Activated CD4-positive, alpha-beta T cell treated with anti-CD3 and anti-CD28 coated beads, Interleukin-2, Interleukin-4, amounts not matched to agents 100 ng/mL and 50 ng/mL, durations not matched to agents 16 hours and 8 hours (primary cell): ENCODE measurements around the gene ELFN2.
"Not testable (repeated sequence)": the region's sequence is repeated elsewhere in the genome, so short reads cannot be mapped to it uniquely, and the experiment has no call there.

Experiments
- DNase-seq: peaks from one replicate; pipeline ENCODE4 v3.0.0-alpha.2; 2020; ENCODE audit warnings: low spot score

The ELFN2 gene, protein sequence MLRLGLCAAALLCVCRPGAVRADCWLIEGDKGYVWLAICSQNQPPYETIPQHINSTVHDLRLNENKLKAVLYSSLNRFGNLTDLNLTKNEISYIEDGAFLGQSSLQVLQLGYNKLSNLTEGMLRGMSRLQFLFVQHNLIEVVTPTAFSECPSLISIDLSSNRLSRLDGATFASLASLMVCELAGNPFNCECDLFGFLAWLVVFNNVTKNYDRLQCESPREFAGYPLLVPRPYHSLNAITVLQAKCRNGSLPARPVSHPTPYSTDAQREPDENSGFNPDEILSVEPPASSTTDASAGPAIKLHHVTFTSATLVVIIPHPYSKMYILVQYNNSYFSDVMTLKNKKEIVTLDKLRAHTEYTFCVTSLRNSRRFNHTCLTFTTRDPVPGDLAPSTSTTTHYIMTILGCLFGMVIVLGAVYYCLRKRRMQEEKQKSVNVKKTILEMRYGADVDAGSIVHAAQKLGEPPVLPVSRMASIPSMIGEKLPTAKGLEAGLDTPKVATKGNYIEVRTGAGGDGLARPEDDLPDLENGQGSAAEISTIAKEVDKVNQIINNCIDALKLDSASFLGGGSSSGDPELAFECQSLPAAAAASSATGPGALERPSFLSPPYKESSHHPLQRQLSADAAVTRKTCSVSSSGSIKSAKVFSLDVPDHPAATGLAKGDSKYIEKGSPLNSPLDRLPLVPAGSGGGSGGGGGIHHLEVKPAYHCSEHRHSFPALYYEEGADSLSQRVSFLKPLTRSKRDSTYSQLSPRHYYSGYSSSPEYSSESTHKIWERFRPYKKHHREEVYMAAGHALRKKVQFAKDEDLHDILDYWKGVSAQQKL

DNA sequence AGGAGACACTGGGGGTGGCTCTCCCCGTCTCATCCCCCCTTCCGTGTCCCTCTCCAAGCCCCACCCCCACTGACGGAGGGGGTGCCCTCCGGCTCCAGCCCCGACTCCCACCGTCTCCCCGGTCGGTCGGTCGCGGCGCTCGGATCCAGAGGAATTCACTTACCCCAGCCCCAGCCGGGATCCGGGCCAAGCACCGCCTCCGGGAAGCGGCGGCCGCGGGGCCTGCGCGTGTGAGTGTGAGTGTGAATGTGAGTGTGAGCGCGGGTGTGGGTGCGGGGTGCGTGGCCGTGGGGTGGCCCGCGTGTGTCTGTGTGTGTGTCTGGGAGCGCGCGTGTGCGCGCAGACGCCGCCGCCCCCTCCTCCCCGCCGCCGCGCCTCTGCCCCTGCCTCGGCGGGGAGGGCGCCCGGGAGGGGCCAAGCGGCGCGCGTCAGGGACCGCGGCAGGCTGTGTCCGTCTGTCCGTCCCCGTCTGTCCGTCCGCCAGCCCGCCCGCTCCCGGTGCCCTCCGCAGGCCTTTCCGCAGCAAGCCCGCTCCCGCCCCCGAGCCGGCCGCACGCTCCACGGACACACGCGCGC lies at the start of gene ELFN2:
Gene ELFN2 (minus strand): TSS at position 345 of the 576 bp plus-strand sequence. CDS start 51,945 bp downstream, outside the sequence.
- no peak for DNase-seq

DNA sequence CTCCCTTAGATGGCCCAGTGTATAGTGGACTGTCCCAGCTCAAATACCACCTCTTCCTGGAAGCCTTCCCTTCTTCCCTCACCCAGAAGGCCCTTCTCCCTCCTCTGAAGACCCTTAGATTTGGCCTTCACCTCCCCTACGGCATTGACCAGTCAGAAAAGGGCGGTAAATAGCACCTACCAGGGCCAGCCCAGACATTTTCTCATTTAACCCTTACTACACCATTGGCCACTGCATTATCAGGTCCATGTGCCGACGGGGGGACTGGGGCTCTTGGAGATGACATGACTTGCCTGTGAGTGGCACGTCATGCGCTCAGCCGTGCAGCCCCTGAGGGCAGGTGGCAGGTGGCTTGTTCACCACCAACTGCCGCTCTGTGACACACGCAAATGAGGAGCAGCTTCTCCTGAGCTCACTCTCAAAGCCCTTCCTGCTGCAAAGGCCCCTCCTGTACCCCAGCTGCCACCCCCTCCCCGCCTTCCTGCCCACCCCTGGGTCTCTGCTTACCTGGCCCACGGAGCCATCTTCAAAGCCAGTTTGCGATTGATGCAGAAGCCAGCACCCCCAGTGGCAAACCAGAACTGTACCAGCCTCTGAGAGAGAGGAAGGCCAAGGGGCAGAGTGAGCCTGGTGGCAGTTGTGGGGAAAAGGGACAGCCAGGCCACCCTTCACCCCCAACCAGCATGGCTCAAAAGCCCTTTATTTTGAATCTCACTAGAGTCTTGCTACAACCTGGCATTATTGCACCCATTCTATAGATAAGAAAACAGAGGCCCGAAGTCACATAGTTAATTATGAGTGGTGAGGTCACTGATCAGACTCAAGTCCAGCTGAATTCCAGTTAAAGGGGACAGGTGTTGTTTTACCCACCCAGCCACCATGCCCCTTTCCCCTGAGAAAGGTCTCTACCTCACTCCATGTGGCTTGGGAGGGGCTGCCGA lies 49.4 kb upstream of the ELFN2 start:
- no peak for DNase-seq

DNA sequence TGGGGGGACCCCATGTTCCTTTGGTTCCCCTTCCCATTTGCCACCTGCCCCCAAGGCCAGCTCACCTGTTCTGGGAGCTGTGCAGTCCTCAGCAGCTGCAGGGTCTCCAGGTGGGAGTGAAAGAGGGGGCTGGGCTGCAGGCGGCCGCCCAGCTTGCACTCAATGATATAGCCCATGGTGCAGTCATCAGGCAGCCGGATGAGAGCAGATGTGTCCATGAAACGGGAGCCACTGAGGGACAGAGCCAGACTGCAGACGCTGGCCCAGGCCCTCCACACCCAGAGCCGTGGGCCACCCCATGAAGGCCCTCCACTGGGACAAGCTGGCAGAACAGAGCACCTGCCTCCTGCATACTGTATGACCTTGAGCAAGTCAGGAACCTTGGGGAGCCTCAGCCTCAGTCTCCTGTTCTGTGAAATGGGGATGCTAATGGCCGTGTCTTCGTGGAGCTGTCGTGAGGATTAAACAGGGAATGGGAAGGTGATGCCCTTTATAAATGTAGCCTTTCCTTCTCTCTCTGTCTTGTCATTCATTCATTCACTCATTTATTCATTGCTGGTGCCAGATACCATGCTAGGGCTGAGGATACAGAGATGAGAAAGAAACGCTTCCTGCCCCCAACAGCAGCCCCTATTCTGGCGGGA lies 47.3 kb upstream of the ELFN2 start:
- no peak for DNase-seq

DNA sequence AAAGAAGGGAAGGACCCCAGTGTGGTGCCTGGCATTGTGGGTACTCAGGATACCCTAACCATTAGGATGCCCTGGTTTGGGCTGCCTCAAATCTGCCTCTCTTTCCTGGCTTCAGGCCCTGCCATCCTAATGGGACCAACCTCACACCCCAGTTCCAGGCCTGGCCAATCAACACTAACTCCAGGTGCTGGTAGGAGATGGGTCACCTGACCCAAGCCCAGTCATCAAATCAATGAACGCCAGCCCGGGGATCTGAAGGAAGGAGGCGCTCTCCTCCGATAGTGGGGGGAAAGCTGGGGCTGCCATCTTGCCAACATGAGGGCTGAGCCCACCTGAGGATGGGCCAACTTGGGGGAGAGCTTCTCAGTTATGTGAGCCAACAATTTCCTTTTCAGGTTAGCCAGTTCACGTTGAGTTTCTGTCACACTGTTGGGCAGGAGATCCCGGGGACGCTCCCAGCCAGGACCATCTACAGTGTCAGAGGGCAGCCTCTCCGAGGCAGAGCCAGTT lies 46.2 kb upstream of the ELFN2 start:
- no peak for DNase-seq

DNA sequence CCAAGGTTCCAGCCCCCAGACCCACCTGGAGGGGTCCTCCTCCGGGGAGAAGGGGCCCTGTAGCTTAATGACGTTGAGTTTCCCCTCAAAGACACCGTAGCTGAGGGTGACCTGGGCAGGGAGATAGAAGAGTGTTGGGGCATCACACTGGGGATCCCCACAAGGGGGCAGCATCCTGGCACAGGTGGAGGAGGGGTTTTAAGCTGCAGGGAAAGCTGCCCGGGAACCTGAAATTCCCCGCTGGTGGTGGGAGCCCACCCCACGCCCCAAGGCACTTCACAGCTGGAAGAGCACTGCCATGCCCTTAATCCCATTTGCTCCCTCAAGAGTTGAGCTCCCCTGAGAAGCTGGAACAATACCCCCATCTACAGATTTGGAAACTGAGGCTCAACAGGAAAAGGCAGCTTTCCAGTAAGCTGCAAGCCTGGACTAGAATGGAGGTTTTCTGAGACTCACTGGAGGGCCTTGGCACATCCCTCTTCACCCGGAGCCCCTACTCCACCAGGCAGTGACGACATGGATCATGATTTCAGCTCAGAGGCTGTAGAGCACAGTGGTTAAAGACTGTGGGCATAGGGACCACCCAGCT lies 45.2 kb upstream of the ELFN2 start:
- peak; percentile 29 for DNase-seq

DNA sequence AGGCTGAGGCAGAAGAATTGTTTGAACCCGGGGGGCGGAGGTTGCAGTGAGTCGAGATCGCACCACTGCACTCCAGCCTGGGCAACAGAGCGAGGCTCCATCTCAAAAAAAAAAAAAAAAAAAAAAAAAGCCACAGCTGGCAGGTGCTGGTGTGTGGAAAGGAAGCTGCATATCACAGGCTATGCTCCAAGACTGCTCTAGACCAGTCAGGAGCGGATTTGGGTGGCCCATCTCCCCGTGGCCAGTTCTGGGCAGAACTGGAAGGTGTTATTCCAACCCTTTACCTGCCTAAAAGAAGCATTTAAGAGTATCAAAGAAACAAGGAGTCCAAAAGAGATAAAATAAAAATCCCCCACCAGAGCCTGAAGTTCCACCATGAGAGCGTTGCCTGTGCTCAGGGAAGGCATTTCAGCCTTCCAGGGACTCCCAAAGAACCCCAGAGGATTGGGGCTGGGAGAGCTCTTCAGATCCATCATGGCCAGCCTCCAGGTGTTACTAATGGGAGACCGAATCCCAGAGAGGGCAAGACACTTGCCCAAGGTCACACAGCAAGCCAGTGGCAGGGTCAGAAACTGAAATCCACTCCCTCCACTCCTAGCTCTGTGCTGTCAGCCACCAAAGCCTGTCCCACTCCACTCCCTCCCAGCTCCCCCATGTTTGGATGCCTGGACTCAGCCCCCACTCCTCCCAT lies 44.6 kb upstream of the ELFN2 start:
- no peak for DNase-seq

DNA sequence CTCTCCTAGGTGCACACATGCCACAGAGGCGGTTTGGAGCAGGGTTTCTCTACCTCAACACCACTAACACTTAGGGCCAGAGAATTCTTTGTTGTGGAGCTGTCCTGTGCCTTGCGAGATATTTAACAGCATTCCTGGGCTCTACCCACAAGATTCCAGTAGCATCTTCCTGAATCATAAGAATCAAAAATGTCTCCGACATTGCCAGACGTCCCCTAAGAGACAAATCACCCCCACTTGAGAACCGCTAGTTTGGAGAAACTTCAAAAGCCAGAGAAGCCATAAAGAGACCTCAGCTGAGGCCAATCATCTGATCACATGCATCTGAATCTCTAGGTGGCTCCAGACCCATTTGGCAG lies 42.8 kb upstream of the ELFN2 start:
- DNase-seq = no peak

DNA sequence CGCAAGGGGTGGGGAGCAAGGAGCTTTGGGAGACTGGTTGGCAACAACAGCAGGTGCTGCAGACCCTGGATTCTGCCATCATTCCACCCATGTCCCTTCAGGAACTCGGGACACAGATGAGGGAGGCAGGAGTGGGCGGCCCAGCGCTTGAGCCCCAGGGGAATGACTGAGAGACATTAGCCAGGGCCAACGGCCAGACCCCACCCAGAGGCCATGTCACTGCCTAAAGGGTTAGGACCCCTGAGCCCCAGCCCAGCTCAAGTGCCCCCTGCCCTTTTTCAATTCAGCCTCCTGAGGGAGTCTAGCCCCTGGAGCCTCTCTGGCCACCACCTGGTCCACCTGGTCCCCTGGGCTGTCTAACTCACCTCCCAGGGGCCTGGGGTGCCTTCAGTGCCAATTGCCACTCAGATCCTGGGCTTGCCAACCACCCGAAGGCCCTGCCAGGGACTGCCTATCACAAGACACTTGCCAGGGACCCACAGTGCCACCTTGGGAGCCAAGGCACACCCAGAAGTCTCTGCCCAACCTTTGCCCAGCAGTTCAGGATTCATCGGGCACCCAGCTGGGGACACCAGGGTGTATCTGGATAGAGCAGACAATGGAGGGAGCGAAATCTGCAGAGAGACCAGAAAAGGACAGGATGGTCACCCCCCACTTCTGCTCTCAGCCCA lies 42.3 kb upstream of the ELFN2 start:
- DNase-seq = no peak

DNA sequence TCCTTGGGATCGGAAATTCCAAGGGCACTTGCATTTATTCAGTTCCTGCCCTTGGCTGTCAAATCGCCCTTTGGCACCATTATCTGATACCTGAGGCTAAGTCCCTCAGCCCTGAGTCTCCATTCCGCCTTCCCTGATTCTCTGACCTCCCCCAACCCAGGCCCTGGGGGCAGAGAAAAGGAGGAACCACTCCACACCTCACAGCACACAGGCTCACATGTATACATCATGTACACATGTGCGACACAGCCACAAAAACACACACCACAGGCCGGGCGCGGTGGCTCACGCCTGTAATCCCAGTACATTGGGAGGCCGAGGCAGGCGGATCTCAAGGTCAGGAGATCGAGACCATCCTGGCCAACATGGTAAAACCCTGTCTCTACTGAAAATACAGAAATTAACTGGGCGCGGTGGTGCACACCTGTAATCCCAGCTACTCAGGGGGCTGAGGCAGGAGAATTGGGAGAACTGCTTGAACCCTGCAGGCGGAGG lies 41.0 kb upstream of the ELFN2 start:
- not testable (repeated sequence) for DNase-seq

DNA sequence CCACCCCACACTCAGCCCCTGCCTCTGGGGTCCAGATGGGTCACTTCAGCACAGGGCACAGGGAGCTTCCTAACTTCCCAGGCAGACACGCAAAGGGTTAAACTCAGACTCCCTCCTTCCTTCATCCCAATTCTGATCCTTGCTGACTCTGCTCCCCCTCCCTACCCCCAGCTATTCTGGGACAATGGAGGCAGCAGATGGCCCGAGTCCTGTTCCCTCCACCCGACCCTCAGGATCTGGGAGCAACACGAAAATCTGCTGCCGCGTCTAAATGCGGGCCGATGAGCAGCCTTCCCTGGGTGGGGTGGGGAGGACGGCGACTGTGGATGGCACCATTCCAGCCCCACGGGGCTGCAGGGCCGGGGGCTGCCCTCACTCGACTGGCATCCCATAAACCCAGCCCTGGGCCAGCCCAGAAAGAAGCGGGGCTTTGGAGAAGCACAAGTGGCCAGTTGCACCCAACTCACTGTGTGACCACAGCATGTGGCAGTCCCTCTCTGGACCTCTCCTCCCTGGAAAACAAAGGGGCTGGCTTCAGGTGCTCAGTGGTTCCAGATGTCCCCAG lies 40.2 kb upstream of the ELFN2 start:
- no peak for DNase-seq

DNA sequence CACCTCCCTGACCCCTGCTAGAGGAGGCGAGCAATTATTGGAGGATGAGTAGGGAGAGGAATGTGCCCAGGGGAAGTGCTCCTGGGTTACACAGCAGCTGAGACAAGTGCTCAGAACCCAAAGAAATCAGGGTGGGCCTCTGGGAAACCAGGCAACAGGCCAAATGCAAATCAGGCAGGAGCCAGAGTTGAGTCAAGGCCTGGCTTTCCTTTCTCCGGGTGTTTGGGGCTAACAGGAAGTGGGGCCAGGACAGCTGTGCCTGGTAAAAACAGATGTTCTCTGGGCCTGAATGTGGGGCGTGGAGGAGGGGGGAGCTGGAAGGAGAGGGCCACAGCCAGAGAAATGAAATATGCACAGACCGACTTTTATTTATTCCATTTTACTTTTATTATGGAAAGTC lies 36.9 kb upstream of the ELFN2 start:
- DNase-seq = no peak

DNA sequence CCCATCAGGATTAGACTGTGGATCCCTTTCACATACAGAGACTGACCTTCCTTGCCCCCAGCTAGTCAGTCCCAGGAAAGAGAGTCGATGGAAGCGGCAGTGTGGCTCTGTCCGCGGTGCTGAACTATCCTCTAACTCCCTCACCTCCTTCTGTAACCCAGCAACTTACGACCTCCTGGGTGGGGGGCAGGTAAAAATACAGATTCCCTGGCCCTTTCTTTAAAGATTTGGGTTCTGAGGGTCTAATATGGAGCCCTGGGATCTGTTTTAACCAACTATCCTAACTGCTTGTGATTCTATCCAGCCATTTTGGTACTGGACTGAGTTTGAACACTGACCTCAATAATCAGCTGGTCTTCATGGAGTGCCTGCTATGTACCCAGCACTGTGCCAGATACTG lies 35.7 kb upstream of the ELFN2 start:
- DNase-seq = no peak

DNA sequence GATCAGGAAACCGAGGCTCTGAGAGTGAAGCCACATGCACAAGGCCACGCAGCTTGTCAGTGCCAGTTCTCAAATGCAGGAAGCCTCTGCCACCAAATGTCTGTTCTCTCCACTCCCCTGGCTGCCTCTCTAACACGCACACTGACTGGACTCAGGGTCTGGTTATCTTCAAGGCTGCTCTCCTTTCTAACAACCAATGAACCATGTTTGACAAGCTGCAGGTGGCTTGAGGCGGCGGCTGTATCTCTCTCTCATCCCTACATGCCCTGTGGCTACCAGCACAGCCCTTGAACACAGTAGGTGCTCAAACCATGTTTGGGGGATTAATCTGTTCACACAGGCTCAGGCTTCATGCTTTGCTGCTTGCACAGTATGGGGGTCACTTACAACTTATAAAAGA lies 35.2 kb upstream of the ELFN2 start:
- DNase-seq = no peak

DNA sequence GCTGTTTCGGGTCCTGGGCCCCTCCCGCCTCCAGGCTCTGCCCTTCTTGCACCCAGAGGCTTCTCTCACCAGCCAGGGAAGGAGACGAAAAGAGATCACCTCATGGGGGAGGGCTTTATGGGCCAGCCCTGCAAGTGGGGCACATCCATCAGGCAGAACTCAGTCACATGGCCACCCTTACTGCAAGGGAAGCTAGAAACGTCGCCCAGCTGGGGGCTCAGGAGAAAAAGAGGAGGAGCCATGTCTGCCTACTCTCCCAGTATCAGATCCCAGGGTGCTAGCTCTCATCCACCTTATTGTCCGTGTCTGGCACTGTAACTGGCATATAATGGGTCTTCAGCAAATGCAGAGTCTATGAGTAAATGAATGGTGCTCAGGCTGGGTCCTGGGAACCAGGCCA lies 34.7 kb upstream of the ELFN2 start:
- no peak for DNase-seq

DNA sequence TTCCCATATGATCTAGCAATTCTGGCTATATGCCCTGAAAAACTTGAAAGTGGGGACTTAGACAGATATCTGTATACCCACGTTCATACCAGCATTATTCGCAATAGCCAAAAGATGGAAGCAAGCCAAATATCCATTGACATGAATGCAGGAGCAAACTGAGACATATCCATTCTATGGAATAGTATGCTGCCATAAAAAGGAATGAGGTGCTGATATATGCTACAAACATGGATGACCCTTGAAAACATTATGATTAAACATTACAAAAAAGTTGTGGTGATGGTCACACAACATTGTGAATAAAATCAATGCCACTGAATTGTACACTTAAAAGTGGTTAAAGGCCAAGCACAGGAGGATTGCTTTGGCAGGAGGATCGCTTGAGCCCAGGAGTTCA lies 33.4 kb upstream of the ELFN2 start:
- no peak for DNase-seq

DNA sequence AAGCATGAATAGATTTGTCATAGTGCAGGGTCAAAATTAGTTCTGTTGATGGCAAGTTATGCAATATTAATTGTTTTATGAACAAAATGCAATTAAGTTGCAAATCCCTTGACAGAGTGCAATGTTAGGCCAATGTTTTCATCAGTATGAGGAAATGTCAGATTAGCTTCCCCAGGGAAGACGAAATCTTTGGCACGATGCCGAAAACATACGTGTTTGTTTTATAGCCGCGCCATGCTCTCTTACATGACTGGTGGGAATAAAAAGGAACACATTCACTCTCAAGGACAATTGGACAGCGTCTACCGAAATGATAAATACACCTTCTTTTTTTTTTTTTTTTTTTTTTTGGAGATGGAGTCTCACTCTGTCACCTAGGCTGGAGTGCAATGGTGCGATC lies 31.9 kb upstream of the ELFN2 start:
- DNase-seq = no peak

DNA sequence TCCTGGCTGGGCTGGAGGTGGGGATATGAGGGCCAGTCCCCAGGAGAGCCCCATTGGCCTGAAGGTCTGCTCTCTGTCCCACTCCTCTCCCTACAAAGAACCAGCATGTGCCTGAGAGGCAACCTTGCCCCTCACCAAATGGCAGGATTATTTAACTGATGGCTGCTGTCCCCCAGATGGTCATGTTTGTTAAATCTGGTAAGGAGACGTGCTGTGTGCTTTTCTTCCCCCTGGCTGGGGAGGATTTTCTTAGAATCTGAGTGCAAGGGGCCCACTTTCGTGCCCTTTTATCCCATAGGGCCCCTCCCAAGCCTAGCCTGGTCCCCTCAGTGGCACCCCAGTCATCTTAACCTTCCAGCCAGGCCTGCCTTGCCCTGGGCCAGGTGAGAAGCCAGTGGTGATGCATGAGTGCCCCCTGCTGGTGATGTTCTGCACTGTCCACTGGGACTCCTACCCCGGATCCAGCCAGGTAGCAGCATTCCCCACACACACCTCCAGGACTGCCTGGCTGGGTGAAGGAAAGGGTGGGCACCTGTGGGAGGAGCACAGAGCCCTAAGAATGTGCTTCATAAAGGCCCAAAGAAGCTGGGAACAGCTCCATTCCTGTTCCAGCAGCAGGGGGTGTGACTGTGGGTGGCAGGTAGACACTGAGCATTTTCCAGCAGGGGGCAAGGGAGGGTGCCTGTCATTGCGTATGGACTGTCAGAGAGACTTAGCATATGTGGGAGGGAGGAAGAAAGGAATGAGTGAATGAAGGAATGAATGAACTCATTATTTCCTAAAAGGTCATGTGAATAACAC lies 30.0 kb upstream of the ELFN2 start:
- DNase-seq = peak; percentile 82

DNA sequence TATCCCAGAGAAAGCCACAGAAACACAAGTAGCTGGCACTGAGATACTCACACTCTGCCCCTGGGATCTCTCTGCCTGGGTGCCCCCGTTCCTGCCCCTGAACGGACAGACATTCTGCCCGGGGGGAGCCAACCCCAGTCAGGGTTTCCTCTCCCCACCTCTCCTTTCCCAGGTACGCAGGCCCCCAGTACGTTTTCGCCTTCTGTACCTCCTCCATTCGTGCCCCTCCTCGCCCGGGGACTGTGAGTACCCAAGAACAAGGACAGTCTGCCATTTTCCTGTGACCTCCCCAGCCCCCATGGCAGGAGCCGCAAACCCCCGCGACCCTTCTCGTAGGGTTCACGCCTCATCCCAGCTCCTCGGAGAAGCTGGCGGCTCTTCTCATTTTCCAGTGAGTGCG lies 29.1 kb upstream of the ELFN2 start:
- DNase-seq = no peak
